GM12891 (cell line): ENCODE data around the gene MOGAT2.

Experiments
- PAX5 ChIP-seq: IDR thresholded peaks from 2 replicates; pipeline ENCODE4 v1.6.1; 2011; ENCODE audit warnings: low read length, moderate library complexity, mild to moderate bottlenecking; ENCODE audit not compliant: insufficient read depth, severe bottlenecking
- POLR2A ChIP-seq: IDR thresholded peaks from 2 replicates; pipeline ENCODE4 v1.6.1; 2011; ENCODE audit warnings: low read depth, low read length, control low read depth
- POLR2AphosphoS5 ChIP-seq: IDR thresholded peaks from 2 replicates; pipeline ENCODE4 v1.6.1; 2011; ENCODE audit warnings: low read depth, low read length, control low read depth
- POU2F2 ChIP-seq: IDR thresholded peaks from 2 replicates; pipeline ENCODE4 v1.6.1; 2011; ENCODE audit warnings: low read depth, mild to moderate bottlenecking, control low read depth, low read length, moderate library complexity
- SPI1 ChIP-seq: IDR thresholded peaks from 2 replicates; pipeline ENCODE4 v1.6.1; 2011; ENCODE audit warnings: low read depth, low read length, control low read depth
- TAF1 ChIP-seq: IDR thresholded peaks from 2 replicates; pipeline ENCODE4 v1.6.1; 2011; ENCODE audit warnings: low read depth, low read length, control low read depth

DNA sequence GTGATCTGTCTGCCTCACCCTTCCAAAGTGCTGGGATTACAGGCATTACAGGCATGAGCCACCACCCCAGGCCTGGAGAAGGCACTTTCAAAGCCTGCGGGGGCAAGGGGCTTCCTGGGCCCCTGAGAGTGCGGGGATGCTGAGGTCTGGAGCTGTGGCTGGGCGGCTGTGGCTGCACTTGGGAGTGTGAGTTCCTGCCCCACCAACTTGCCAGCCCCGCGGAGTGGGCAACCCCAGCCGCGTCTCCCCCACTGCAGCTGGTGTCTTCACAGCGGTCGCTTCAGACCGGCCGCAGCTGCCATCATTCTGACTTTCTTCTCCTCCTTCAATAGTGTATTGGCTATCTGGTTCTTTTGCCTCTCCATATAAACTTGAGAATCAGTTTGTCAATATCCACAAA is 38.1 kb upstream of the MOGAT2 start:
- TF ChIP-seq POLR2AphosphoS5 (no peak), POLR2A (no peak), TAF1 (no peak), SPI1 (no peak), PAX5 (no peak), POU2F2 (no peak)
